VCaP (cell line): ENCODE measurements around the gene DUSP1.

ENCODE experiments used
- H3K27ac ChIP-seq: fragments of 450-650 bp; 2 replicates; pipeline ENCODE4 v1.5.1; 2017
- TF ChIP-seq, protein P1 (sequence below): fragments of 450-650 bp; conservative IDR thresholded peaks from 2 replicates; pipeline ENCODE4 v1.5.1; 2017; ENCODE audit warnings: mild to moderate bottlenecking, moderate library complexity

The DUSP1 gene

DNA sequence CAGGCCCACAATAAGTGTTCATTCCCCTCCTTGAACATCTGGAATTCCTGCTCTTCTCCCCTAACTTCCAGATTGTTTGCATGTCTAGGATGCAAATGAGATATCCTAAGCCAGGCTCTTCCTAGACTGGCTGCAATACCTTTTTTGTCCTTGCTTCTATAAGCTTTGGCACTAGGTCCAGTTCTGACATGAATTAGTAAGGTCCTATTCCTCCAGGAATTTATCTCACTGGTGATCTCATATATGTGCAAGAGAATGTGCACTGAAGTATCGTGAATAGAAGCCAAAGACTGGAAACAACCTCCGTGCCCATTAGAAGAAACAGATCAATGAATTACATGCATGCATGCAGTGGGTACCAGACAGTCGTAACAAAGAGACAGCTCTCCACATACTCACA lies 25.2 kb downstream of the DUSP1 start:
- H3K27ac ChIP-seq = no peak overlapping the region
- TF ChIP-seq, protein P1, sequence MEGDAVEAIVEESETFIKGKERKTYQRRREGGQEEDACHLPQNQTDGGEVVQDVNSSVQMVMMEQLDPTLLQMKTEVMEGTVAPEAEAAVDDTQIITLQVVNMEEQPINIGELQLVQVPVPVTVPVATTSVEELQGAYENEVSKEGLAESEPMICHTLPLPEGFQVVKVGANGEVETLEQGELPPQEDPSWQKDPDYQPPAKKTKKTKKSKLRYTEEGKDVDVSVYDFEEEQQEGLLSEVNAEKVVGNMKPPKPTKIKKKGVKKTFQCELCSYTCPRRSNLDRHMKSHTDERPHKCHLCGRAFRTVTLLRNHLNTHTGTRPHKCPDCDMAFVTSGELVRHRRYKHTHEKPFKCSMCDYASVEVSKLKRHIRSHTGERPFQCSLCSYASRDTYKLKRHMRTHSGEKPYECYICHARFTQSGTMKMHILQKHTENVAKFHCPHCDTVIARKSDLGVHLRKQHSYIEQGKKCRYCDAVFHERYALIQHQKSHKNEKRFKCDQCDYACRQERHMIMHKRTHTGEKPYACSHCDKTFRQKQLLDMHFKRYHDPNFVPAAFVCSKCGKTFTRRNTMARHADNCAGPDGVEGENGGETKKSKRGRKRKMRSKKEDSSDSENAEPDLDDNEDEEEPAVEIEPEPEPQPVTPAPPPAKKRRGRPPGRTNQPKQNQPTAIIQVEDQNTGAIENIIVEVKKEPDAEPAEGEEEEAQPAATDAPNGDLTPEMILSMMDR = no peak

DNA sequence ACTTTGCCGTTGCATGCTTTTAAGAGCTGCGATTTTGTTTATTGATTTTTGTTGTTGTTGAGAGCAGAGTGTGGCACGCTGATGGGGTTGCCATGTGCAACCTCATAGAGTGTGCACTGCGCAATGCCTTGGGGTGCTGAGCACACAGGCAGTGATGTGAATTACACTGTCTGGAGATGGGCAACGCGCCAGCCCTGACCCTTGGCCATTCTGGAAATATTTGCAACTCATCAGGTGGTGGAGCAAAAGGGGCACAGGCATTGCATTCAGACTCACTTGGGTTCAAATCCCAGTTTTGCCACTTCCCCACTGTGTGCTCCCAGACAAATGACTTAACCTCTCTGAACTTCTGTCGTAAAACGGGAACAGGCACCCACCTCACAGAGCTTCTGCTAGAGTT lies 25.6 kb downstream of the DUSP1 start:
- TF ChIP-seq, protein P1 = no peak
- no peak overlapping the region for H3K27ac ChIP-seq

DNA sequence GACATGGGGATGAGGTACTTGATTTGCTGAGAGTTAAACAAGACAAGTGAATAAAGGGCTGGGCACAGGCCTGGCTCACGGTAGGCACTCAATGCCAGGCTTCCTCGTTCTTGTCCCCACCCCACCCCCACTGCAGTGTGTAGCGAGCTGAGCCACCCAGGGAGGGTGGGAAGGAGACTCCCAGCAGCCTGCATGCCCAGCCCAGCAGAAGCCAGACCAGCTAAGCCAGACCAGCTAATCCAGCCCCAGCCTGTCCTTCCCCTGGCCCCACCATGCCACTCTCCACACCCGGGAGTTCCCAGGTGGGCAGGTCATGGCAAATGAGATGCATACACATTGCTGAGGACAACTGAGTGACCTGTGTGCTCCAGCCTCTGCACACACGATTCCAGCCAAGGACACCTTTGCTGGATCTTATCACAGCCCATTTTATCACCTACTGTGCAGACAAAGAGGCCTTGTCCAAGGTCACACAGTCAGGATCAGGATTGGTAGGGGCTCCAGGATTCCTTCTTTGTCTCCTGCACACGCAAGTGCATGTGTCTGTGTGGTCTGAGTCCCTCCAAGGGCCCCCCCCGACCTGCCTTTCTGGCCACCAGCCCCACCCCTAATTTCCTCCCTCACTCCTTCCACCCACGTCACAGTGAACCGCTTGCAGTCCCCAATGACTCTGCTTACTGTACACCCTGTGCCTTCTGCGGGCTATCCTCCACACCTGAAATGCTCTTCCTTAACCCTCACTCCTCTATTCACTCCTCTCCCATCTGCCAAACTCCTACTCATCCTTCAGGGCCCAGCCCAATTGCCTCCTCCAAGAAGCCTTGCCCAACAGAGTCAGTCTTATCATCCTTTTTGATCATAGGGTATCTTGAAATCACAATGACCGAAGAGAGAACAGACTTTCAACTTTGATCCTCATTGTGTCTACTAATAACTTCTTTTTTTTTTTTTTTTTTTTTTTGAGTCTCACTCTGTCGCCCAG lies 26.6 kb downstream of the DUSP1 start:
- H3K27ac ChIP-seq = no peak overlapping the region
- TF ChIP-seq, protein P1 = no peak

DNA sequence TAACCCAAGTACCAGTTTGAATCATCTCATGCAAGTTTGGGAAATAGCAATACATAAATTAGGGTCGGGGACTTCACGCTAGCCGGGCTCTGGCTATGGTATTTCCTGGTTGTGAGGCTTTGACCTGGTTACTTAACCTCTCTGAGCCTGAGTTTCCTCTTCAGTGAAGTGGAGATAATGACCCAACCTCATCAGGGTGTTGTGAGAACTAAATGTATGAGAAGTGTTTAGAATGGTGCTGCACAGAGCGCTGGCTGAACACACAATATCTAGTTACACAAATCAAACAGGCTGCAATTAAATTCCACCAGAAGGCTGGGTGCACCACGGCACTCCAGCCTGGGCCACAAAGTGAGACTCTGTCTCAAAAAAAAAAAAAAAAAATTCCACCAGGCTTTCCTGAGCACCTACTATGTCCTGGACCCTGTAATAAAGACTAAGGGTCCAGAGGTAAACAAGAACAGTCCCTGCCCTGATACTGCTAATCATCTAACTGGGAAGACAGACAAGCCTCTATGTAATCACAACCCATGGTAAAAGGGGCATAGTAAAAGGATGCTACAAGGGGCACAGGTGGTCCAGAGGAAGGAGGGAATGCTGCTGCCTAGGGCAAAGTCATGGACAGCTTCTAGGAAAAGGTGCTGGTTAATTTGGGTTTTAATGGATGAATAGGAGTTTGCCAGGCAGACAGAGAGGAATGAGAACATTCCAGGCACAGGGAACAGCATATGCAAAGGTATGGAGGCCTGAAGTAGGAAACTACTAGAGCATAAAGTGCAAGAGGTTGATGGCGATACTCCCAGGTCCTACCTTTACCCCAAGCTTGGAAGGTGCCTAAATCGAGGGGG lies 27.7 kb downstream of the DUSP1 start:
- TF ChIP-seq, protein P1 = no peak
- H3K27ac ChIP-seq = no peak overlapping the region

DNA sequence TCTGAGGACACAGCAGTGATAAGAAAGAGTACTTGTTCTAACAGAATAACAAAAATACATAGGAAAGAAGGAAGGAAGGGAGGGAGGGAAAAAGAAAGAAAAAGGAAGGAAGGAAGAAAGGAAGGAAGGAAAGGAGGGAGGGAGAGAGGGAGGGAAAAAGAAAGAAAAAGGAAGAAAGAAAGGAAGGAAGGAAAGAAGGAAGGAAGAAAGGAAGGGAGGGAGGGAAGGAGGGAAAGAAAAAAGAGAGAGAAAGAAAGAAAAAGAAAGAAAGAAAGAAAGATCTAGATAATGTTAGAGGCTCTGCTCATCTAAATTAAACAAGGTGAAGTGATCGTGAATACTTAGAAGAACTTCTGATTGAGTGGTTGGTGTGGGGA lies 29.8 kb downstream of the DUSP1 start:
- no peak overlapping the region for H3K27ac ChIP-seq
- TF ChIP-seq, protein P1 = no peak

DNA sequence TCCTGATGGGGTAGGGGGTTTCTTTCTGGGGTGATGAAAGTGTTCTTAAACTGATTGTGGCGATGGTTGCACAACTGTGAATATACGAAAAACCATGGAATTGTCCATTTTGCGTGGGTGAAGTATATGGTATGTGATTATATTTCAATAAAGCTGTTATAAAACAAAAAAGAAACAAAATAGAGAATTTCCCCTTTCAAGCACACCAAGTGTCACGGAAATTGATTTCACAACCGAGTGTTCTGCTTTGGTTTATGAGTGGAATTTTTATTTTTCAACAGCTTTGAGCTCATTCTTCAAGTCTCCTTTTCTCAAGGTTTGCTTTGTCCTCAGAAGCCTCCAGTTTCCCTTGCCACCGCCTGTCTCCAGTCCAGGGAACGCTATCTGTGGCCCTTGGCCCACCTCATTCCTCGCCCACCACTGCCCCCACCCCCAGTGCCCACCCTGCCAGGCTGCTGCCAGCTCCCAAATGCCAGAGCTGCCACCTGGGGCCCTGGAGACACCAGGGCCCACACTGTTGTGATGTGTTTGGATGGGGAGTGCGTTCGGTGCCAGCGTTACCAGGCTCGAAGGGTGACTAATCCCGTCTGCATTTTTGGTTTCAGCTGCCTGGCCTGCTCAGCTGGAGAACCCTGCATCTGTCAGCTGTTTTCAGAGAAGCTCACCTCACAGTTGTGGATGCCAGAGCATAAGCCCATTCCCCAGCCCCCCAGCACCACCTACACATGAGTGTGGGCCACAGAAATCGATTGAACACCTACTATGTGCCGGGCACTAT lies 30.4 kb downstream of the DUSP1 start:
- TF ChIP-seq, protein P1 = no peak
- H3K27ac ChIP-seq = no peak overlapping the region
